H1 (cell line): ENCODE data around the gene SFMBT2. TPM values are rescaled to one million over a fixed set of nuclear protein-coding genes. Genes with fewer than 3 reads are reported as not detected.

ENCODE experiments used
- CTCF ChIA-PET: fragments of 300-600 bp; sonication (Branson Sonifier 250); formaldehyde crosslinking; loops from one replicate; lab custom pipeline; 2021; ENCODE audit not compliant: partially characterized antibody; lab: Charles Lee
- POLR2A ChIA-PET: fragments of 300-600 bp; sonication (Branson Sonifier 250); formaldehyde crosslinking; loops from one replicate; lab custom pipeline; 2021; ENCODE audit warnings: inconsistent platforms; ENCODE audit not compliant: partially characterized antibody; lab: Charles Lee
- DNase-seq, 2 experiments: peaks; one replicate each; pipeline versions ENCODE4 v3.0.0 to v3.0.0-alpha.2; 2010 to 2022; ENCODE audit warnings: low spot score in 2 of 2, low read depth in 1 of 2, mixed read lengths in 1 of 2
- FAIRE-seq: peaks from 2 replicates; lab custom pipeline; 2011; peaks lifted over from hg19 to GRCh38; lab: Jason Lieb, UNC
- H2AFZ ChIP-seq: 2 replicates; pipeline ENCODE4 v1.8.1; 2012; ENCODE audit warnings: low read length, inconsistent platforms
- H2AK5ac ChIP-seq: 2 replicates; pipeline ENCODE4 v1.6.1; 2013; ENCODE audit warnings: low read depth, low read length
- H2BK120ac ChIP-seq: replicated peaks from 2 replicates; pipeline ENCODE3; 2013; ENCODE audit warnings: low read depth, low read length, inconsistent platforms
- H2BK12ac ChIP-seq: 2 replicates; pipeline ENCODE4 v1.6.1; 2013; ENCODE audit warnings: low read depth, low read length
- H2BK15ac ChIP-seq: 2 replicates; pipeline ENCODE4 v1.6.1; 2013; ENCODE audit warnings: low read length
- H2BK20ac ChIP-seq: 2 replicates; pipeline ENCODE4 v1.6.1; 2013; ENCODE audit warnings: low read length
- H2BK5ac ChIP-seq: 2 replicates; pipeline ENCODE4 v1.6.1; 2013; ENCODE audit warnings: low read depth, low read length
- H3K14ac ChIP-seq: 2 replicates; pipeline ENCODE4 v1.6.1; 2013; ENCODE audit warnings: inconsistent platforms; ENCODE audit not compliant: insufficient read length
- H3K18ac ChIP-seq: 2 replicates; pipeline ENCODE4 v1.6.1; 2013; ENCODE audit warnings: low read length; ENCODE audit errors: extremely low read depth
- H3K23ac ChIP-seq: 2 replicates; pipeline ENCODE4 v1.6.1; 2013; ENCODE audit warnings: inconsistent platforms; ENCODE audit not compliant: insufficient read length
- H3K23me2 ChIP-seq: 2 replicates; pipeline ENCODE4 v1.6.1; 2013; ENCODE audit warnings: low read depth, low read length
- H3K27ac ChIP-seq: 2 replicates; pipeline ENCODE4 v1.6.1; 2011; ENCODE audit warnings: low read depth, low read length, inconsistent platforms
- H3K27me3 ChIP-seq, 4 experiments: replicated peaks in 1 of 4; 1 replicate in 1 of 4; 2 replicates in 3 of 4; pipeline versions ENCODE4 v1.6.1 to v1.8.1; 2011 to 2013; ENCODE audit warnings: low read length in 3 of 4, mild to moderate bottlenecking in 3 of 4, inconsistent platforms in 2 of 4, mixed read lengths in 2 of 4, moderate library complexity in 1 of 4; ENCODE audit not compliant: control insufficient read depth in 3 of 4, insufficient read depth in 3 of 4; ENCODE audit errors: extremely low read depth in 1 of 4
- H3K36me3 ChIP-seq, 4 experiments: 2 replicates each; pipeline versions ENCODE4 v1.6.1 to v1.8.1; 2011 to 2013; ENCODE audit warnings: mild to moderate bottlenecking in 4 of 4, low read length in 3 of 4, moderate library complexity in 2 of 4, control low read depth in 1 of 4, inconsistent platforms in 1 of 4; ENCODE audit not compliant: insufficient read depth in 4 of 4, control insufficient read depth in 2 of 4
- H3K4ac ChIP-seq: replicated peaks from 2 replicates; pipeline ENCODE3; 2013; ENCODE audit warnings: low read length, low read depth, mixed read lengths, inconsistent platforms; ENCODE audit not compliant: insufficient read length
- H3K4me1 ChIP-seq, 4 experiments: replicated peaks in 1 of 4; 1 replicate in 1 of 4; 2 replicates in 3 of 4; pipeline versions ENCODE4 v1.6.1 to v1.8.1; 2011 to 2013; ENCODE audit warnings: low read length in 3 of 4, inconsistent platforms in 2 of 4, mixed read lengths in 1 of 4; ENCODE audit not compliant: insufficient read depth in 4 of 4, control insufficient read depth in 3 of 4
- H3K4me2 ChIP-seq, 2 experiments: 2 replicates each; pipeline versions ENCODE4 v1.6.1 to v1.8.1; 2011 to 2013; ENCODE audit warnings: low read depth in 2 of 2, low read length in 2 of 2, control low read depth in 1 of 2, inconsistent platforms in 1 of 2, mild to moderate bottlenecking in 1 of 2; ENCODE audit not compliant: insufficient read depth in 1 of 2
- H3K4me3 ChIP-seq, 4 experiments: fragments of 200-600, 300-600 bp in 1 of 4; sonication (generic), shearing (Covaris generic), sonication (Bioruptor Twin) in 1 of 4; 2 replicates each; pipeline versions ENCODE4 v1.5.1 to v1.8.1; 2011 to 2016; ENCODE audit warnings: low read length in 4 of 4, low read depth in 3 of 4, control low read depth in 2 of 4, inconsistent platforms in 2 of 4, mild to moderate bottlenecking in 2 of 4, mixed read lengths in 1 of 4, moderate library complexity in 1 of 4; ENCODE audit not compliant: insufficient read depth in 2 of 4; ENCODE audit errors: extremely low read depth in 1 of 4
- H3K56ac ChIP-seq: replicated peaks from 2 replicates; pipeline ENCODE3; 2013; ENCODE audit warnings: low read depth, mild to moderate bottlenecking, mixed read lengths, low read length, inconsistent platforms; ENCODE audit not compliant: insufficient read length
- H3K79me1 ChIP-seq: 2 replicates; pipeline ENCODE4 v1.6.1; 2013; ENCODE audit warnings: low read depth, low read length, control low read depth
- H3K79me2 ChIP-seq, 2 experiments: 2 replicates each; pipeline versions ENCODE4 v1.6.1 to v1.8.1; 2012 to 2013; ENCODE audit warnings: low read length in 2 of 2, mild to moderate bottlenecking in 2 of 2, inconsistent platforms in 1 of 2; ENCODE audit not compliant: insufficient read depth in 2 of 2, control insufficient read depth in 1 of 2
- H3K9ac ChIP-seq, 4 experiments: replicated peaks in 1 of 4; 1 replicate in 1 of 4; 2 replicates in 3 of 4; pipeline versions ENCODE4 v1.6.1 to v1.8.1; 2011 to 2013; ENCODE audit warnings: low read depth in 3 of 4, low read length in 3 of 4, control low read depth in 2 of 4, mild to moderate bottlenecking in 2 of 4, moderate library complexity in 2 of 4, inconsistent platforms in 1 of 4; ENCODE audit errors: extremely low read depth in 1 of 4
- H3K9me3 ChIP-seq, 2 experiments: 2 replicates each; pipeline versions ENCODE4 v1.6.1 to v1.8.1; 2012 to 2013; ENCODE audit warnings: mild to moderate bottlenecking in 2 of 2, moderate library complexity in 2 of 2, control low read depth in 1 of 2, inconsistent platforms in 1 of 2, low read depth in 1 of 2, low read length in 1 of 2, mixed read lengths in 1 of 2; ENCODE audit not compliant: insufficient read depth in 2 of 2
- H4K20me1 ChIP-seq, 2 experiments: replicated peaks in 1 of 2; 2 replicates each; pipeline versions ENCODE3 to v1.8.1; 2011 to 2013; ENCODE audit warnings: inconsistent platforms in 2 of 2, low read length in 2 of 2, mild to moderate bottlenecking in 1 of 2; ENCODE audit not compliant: insufficient read depth in 2 of 2, control insufficient read depth in 1 of 2
- H4K5ac ChIP-seq: 2 replicates; pipeline ENCODE4 v1.6.1; 2013; ENCODE audit warnings: low read length, low read depth, mixed read lengths, inconsistent platforms; ENCODE audit not compliant: insufficient read length
- H4K8ac ChIP-seq: 2 replicates; pipeline ENCODE4 v1.8.0; 2013; ENCODE audit warnings: mild to moderate bottlenecking, moderate library complexity, low read length, inconsistent platforms; ENCODE audit not compliant: insufficient read depth; ENCODE audit errors: extremely low read depth
- H4K91ac ChIP-seq: replicated peaks from 2 replicates; pipeline ENCODE3; 2013; ENCODE audit warnings: low read length, mixed read lengths, inconsistent platforms; ENCODE audit not compliant: insufficient read length
- ATF3 ChIP-seq: IDR thresholded peaks from 2 replicates; pipeline ENCODE4 v1.6.1; 2011; ENCODE audit warnings: low read depth, mild to moderate bottlenecking, low read length; ENCODE audit not compliant: insufficient read depth
- CEBPB ChIP-seq: IDR thresholded peaks from 2 replicates; pipeline ENCODE4 v1.6.1; 2012; ENCODE audit warnings: low read depth, low read length
- HDAC2 ChIP-seq, 2 experiments: fragments of 300-600 bp in 1 of 2; sonication (generic) in 1 of 2; IDR thresholded peaks; 2 replicates each; pipeline ENCODE4 v1.6.1; 2011 to 2012; ENCODE audit warnings: low read depth in 2 of 2, low read length in 2 of 2, mild to moderate bottlenecking in 2 of 2, moderate library complexity in 2 of 2, borderline replicate concordance in 1 of 2, inconsistent platforms in 1 of 2
- NRF1 ChIP-seq: IDR thresholded peaks from 2 replicates; pipeline ENCODE4 v1.6.1; 2011; ENCODE audit warnings: mild to moderate bottlenecking, low read depth, low read length, improper control_type of control experiment
- PHF8 ChIP-seq: fragments of 200-600 bp; sonication (generic); conservative IDR thresholded peaks from 2 replicates; pipeline ENCODE4 v1.7.1; 2012; ENCODE audit warnings: low read depth, mild to moderate bottlenecking, inconsistent platforms, low read length, moderate library complexity
- POU5F1 ChIP-seq: IDR thresholded peaks from 2 replicates; pipeline ENCODE4 v1.6.1; 2011; ENCODE audit warnings: low read depth, mild to moderate bottlenecking, low read length, moderate library complexity
- RFX5 ChIP-seq: IDR thresholded peaks from 2 replicates; pipeline ENCODE4 v1.6.1; 2011; ENCODE audit warnings: low read depth, low read length, improper control_type of control experiment, borderline replicate concordance
- SIRT6 ChIP-seq: IDR thresholded peaks from one replicate; pipeline ENCODE4 v1.7.1; 2012; ENCODE audit warnings: low read length, inconsistent platforms
- SIX5 ChIP-seq: IDR thresholded peaks from 2 replicates; pipeline ENCODE4 v1.6.1; 2011; ENCODE audit warnings: mild to moderate bottlenecking, low read depth, low read length
- SP2 ChIP-seq: IDR thresholded peaks from 2 replicates; pipeline ENCODE4 v1.6.1; 2012; ENCODE audit warnings: mild to moderate bottlenecking, low read length, inconsistent platforms
- TEAD4 ChIP-seq: IDR thresholded peaks from 2 replicates; pipeline ENCODE4 v1.6.1; 2012; ENCODE audit warnings: low read depth, low read length, inconsistent platforms, mixed read lengths
- WGBS, 2 experiments: shearing (Covaris generic) in 1 of 2; methylation state at CpG; one replicate each; pipeline versions ENCODE4 v1.1.6 to v1.1.7; 2013 to 2015; ENCODE audit warnings: low lambda C conversion rate in 2 of 2, mixed read lengths in 2 of 2, inconsistent platforms in 1 of 2, low coverage in 1 of 2, missing lambda C conversion rate in 1 of 2; ENCODE audit not compliant: insufficient replicate concordance in 2 of 2, insufficient coverage in 1 of 2, insufficient read length in 1 of 2; ENCODE audit errors: extremely low coverage in 1 of 2, missing lambda C conversion rate in 1 of 2; 5-methylcytosine and 5-hydroxymethylcytosine counted together
- polyA plus RNA-seq, 7 experiments: library from polyadenylated mRNA; depleted of rRNA in 3 of 7; stranded (reverse) in 5 of 7; unstranded in 2 of 7; fragments of >200 nt in 5 of 7; fragments of 200-250 nt in 2 of 7; gene quantifications; 1 replicate in 5 of 7; 2 replicates in 1 of 7; 4 replicates in 1 of 7; pipeline versions ENCODE4 v1.2.1 to v1.2.3, GENCODE V29; 2011 to 2013; ENCODE audit warnings: missing spikeins in 2 of 7, mixed read lengths in 2 of 7
- total RNA-seq: library from RNA; stranded (reverse); fragmentation: NEBNext Ultra II Directional; extraction: Animal tissue kit (Norgen Biotek cat#: 25700); gene quantifications from 2 replicates; pipeline ENCODE4 v1.2.1, GENCODE V29; 2021
- TF ChIP-seq, protein P1 (sequence below): IDR thresholded peaks from 2 replicates; pipeline ENCODE4 v1.6.1; 2011; ENCODE audit warnings: low read length, improper control_type of control experiment

SFMBT2 gene
- total and polyA plus RNA-seq, 2 of the 8 experiments (the other 6 are each of a cell fraction or from before 2014, with no cell fraction given) = 2.9 to 11.0 TPM

- Histone ChIP-seq H2BK5ac (no peak overlapping the region), H2AFZ (no peak overlapping the region), H3K23ac (no peak overlapping the region), H4K5ac (no peak overlapping the region), H2AK5ac (no peak overlapping the region), H3K4me3 (no peak overlapping the region), H3K9ac (peak overlapping the region in 1 of 4 experiments; percentile 37; a peak in 1 of 7 replicates), H2BK12ac (0 out of 2 replicates have a peak overlapping the region, but pooled peaks have one; percentile 40), H3K4me1 (peaks cover 4 to 8% (median 7%) of the 10 kb centered on the region in 4 experiments; a peak in 5 of 7 replicates), H3K4ac (no peak overlapping the region), H3K9me3 (peaks cover 0 to 3% of the 10 kb centered on the region in 2 experiments; a peak in 2 of 4 replicates), H3K23me2 (no peaks in the 10 kb centered on the region; the same call in 1 of the 2 replicates), H3K79me1 (peaks cover 2% of the 10 kb centered on the region), H3K14ac (no peak overlapping the region), H3K4me2 (peak overlapping the region in 1 of 2 experiments; percentile 21; a peak in 1 of 4 replicates), H3K18ac (no peak overlapping the region), H2BK15ac (no peak overlapping the region), H3K27ac (no peak overlapping the region), H3K56ac (no peak overlapping the region), H4K91ac (no peak overlapping the region), H3K27me3 (no peaks in the 10 kb centered on the region), H3K79me2 (peaks cover 0 to 9% of the 10 kb centered on the region in 2 experiments; a peak in 2 of 4 replicates), H3K36me3 (no peaks in the 10 kb centered on the region), H2BK20ac (no peak overlapping the region), H2BK120ac (no peak overlapping the region), H4K8ac (no peak overlapping the region), H4K20me1 (no peaks in the 10 kb centered on the region)
- DNase-seq = no peak
- 70% methylated on average over 10 of the region's 10 CpGs; no CpG with 5 or more reads in 1 of the 2 experiments for WGBS, 2 experiments
- ChIA-PET POLR2A (interaction anchor here (1.2 kb wide), 1 partner anchor 14 kb away, joined by 3 read pairs; no protein-coding TSS in a partner anchor), CTCF (interaction anchor here (0.5 to 1.8 kb wide), 2 partner anchors 10 to 16 kb away, joined by 3 to 7 read pairs; no protein-coding TSS in a partner anchor)
- FAIRE-seq = no peak
- no peak for TF ChIP-seq HDAC2 (IDR thresholded peaks at IDR 0.05; ENCODE audit: borderline replicate concordance in 1 of 2, low read depth in 2 of 2, low read length in 2 of 2)
- TF ChIP-seq POU5F1 = no peak
- no peak for TF ChIP-seq SP2
- TF ChIP-seq ATF3 = no peak
- no peak for TF ChIP-seq NRF1
- TF ChIP-seq SIRT6 = no peak
- TF ChIP-seq, protein P1, sequence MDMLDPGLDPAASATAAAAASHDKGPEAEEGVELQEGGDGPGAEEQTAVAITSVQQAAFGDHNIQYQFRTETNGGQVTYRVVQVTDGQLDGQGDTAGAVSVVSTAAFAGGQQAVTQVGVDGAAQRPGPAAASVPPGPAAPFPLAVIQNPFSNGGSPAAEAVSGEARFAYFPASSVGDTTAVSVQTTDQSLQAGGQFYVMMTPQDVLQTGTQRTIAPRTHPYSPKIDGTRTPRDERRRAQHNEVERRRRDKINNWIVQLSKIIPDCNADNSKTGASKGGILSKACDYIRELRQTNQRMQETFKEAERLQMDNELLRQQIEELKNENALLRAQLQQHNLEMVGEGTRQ = no peak
- TF ChIP-seq TEAD4 = no peak
- TF ChIP-seq RFX5 = no peak
- no peak for TF ChIP-seq CEBPB
- no peak for TF ChIP-seq SIX5
- no peak for TF ChIP-seq PHF8
Measured at GRCh38 chr10:7334642-7334964, 76.2 kb downstream of the SFMBT2 start.
